Stimulated activated naive B cell treated with anti-CD40 and anti-IgM and Interleukin-4, amounts not matched to agents 10 μg/mL and 1 μg/mL and 100 μg/mL, for 72 hours (primary cell): Measurements from ENCODE around the gene NLGN2.
A peak's percentile ranks its signal among the peaks of the same experiment; 100 is the strongest.

Source experiments
- ATAC-seq, 2 donors: fragments of 150-1000 bp; cut with Tn5 transposase; replicated peaks; 2 replicates each; pipeline ENCODE4 v1.10.0; 2021; ENCODE audit warnings: moderate library complexity in 1 of 2
- DNase-seq: peaks from one replicate; pipeline ENCODE4 v3.0.0; 2021
- H3K27ac Mint-ChIP-seq: one replicate; pipeline ENCODE4 v1.8.0; 2022; ENCODE audit warnings: mild to moderate bottlenecking, mixed read lengths
- H3K27me3 Mint-ChIP-seq, 2 donors: one replicate each; pipeline ENCODE4 v1.8.0; 2022; ENCODE audit warnings: mixed read lengths in 2 of 2
- H3K36me3 Mint-ChIP-seq, 2 donors: one replicate each; pipeline ENCODE4 v1.8.0; 2022; ENCODE audit warnings: mixed read lengths in 2 of 2, mild to moderate bottlenecking in 1 of 2
- H3K4me1 Mint-ChIP-seq, 2 donors: one replicate each; pipeline ENCODE4 v1.8.0; 2022; ENCODE audit warnings: mixed read lengths in 2 of 2, mild to moderate bottlenecking in 1 of 2
- H3K4me3 Mint-ChIP-seq, 2 donors: one replicate each; pipeline ENCODE4 v1.8.0; 2022; ENCODE audit warnings: mild to moderate bottlenecking in 2 of 2, mixed read lengths in 2 of 2, moderate library complexity in 1 of 2
- H3K9me3 Mint-ChIP-seq, 2 donors: one replicate each; pipeline ENCODE4 v1.8.0; 2022; ENCODE audit warnings: mixed read lengths in 2 of 2, mild to moderate bottlenecking in 1 of 2

The NLGN2 gene

DNA sequence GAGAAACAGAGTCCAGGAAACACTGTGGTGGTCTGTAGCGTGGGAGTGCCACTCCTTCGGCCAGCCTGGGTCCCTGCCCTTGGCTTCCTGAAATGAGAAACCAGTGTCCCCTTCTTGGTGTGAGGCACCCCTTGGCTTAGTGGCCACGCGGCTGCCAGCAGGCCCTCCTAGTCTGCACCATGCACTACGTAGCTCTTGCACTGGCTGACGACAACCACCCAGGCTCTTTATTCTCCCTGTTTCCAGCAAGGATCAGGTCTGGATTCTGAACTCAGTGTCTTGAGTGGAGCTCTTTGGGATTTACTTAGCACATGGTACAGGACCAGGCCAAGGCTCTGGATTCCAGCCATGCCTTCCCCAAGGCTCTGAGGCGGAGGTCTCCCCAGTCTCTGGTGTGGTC, 19.9 kb downstream of the NLGN2 start:
- peaks cover 5 to 20% of the 10 kb centered on the region in 2 donors for H3K27me3 Mint-ChIP-seq
- H3K27ac Mint-ChIP-seq, result no peak overlapping the region
- DNase-seq, result no peak
- no peaks in the 10 kb centered on the region for H3K9me3 Mint-ChIP-seq
- no peak for ATAC-seq
- no peaks in the 10 kb centered on the region for H3K36me3 Mint-ChIP-seq
- H3K4me3 Mint-ChIP-seq, result no peak overlapping the region
- H3K4me1 Mint-ChIP-seq, result no peaks in the 10 kb centered on the region

DNA sequence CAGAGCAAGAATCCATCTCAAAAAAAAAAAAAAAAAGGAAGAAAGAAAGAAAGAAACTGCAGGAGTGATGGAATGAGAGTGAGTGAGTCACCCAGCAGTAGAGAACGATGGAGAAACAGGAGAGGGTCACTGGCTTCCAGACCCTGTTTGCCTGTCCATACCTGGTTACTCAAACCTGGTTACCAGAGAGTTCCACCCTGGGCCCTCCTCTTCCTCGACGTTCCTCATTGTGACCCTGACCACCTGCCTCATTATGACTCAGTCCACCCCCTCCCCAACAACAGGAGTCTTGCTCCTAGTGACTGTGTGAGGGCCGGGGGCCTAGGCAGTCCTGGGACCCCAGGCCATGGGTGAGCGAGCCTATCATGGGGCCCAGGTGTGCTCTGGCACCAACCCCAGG, 20.9 kb downstream of the NLGN2 start, which contains the start of gene SPEM3:
SPEM3 (plus strand) TSS at position 301 of the 400 bp plus-strand sequence; CDS start at position 347, 46 bp downstream.
- no peaks in the 10 kb centered on the region for H3K4me1 Mint-ChIP-seq
- no peaks in the 10 kb centered on the region for H3K9me3 Mint-ChIP-seq
- no peaks in the 10 kb centered on the region for H3K36me3 Mint-ChIP-seq
- peaks cover 3 to 20% of the 10 kb centered on the region in 2 donors for H3K27me3 Mint-ChIP-seq
- ATAC-seq (no peak), DNase-seq (no peak)
- peak within 1 kb of the TSS; percentile 79 for H3K27ac Mint-ChIP-seq
- no peak within 1 kb of the TSS for H3K4me3 Mint-ChIP-seq

DNA sequence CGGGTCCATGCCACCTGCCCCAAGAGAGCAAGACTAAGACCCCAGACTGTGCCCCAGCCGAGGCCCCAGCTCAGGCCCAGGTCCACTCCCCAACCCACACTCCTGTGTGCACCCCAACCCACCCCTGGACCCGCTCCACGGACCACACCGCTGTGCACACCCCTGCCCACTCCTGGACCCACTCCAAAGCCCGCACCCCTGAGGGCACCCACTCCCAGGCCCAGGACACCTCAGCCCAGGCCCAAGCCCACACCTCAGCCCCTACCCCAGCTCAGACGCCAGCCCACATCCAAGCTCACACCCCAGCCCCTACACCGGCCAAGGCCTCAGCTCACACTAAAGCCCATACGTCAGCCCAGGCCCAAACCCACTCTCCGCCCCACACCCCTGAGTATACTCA, 22.1 kb downstream of the NLGN2 start:
- Mint-ChIP-seq H3K27ac (no peak overlapping the region), H3K4me1 (no peaks in the 10 kb centered on the region), H3K9me3 (no peaks in the 10 kb centered on the region), H3K4me3 (peak overlapping the region in 1 of 2 donors; percentile 10), H3K27me3 (peaks cover 0 to 15% of the 10 kb centered on the region in 2 donors), H3K36me3 (no peaks in the 10 kb centered on the region)
- DNase-seq (no peak), ATAC-seq (no peak)

DNA sequence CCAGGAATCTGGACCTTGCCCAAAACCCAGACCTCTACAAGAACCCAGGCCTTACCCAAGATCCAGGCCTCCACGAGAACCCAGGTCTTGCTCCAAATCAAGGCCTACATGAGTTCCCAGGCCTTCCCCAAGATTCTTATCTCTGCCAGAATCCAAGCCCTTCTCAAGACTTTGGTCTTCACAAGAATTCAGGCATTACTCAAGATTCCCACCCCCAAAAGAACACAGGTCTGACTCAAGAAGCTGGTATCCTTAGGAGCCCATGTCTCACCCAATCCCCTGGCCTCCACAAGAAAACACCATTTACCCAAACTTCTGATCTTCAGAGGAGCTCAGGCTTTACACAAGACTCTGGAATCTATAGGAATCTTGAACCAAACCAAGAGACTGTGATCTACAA, 23.6 kb downstream of the NLGN2 start:
- Mint-ChIP-seq H3K9me3 (no peaks in the 10 kb centered on the region), H3K4me1 (peaks cover 3 to 5% of the 10 kb centered on the region in 2 donors), H3K27ac (no peak overlapping the region), H3K4me3 (no peak overlapping the region), H3K36me3 (no peaks in the 10 kb centered on the region), H3K27me3 (peaks cover 0 to 6% of the 10 kb centered on the region in 2 donors)
- ATAC-seq, result no peak
- no peak for DNase-seq

DNA sequence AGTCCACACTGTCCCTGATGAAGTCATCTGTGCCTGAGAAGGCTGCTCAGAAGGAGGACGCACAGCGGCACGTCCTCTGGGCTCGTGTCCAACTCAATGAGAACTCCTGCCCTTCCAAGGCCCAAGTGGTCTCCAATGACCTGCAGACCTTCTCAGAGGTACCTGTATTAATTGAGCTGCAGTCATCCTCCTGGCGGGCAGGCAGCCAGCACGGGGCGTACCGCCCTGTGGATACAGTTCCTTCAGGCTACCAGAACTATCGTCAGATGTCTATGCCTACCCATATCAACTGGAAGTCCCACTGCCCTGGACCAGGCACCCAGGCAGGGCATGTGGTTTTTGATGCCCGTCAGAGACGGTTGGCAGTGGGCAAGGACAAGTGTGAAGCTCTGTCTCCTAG, 24.7 kb downstream of the NLGN2 start:
- H3K4me3 Mint-ChIP-seq, result no peak overlapping the region
- H3K4me1 Mint-ChIP-seq, result peaks cover 9 to 16% of the 10 kb centered on the region in 2 donors
- ATAC-seq, result no peak
- peak overlapping the region; percentile 20 for H3K27ac Mint-ChIP-seq
- peaks cover 0 to 4% of the 10 kb centered on the region in 2 donors for H3K27me3 Mint-ChIP-seq
- no peak for DNase-seq
- H3K36me3 Mint-ChIP-seq, result peaks cover 3% of the 10 kb centered on the region in 2 donors
- H3K9me3 Mint-ChIP-seq, result no peaks in the 10 kb centered on the region

DNA sequence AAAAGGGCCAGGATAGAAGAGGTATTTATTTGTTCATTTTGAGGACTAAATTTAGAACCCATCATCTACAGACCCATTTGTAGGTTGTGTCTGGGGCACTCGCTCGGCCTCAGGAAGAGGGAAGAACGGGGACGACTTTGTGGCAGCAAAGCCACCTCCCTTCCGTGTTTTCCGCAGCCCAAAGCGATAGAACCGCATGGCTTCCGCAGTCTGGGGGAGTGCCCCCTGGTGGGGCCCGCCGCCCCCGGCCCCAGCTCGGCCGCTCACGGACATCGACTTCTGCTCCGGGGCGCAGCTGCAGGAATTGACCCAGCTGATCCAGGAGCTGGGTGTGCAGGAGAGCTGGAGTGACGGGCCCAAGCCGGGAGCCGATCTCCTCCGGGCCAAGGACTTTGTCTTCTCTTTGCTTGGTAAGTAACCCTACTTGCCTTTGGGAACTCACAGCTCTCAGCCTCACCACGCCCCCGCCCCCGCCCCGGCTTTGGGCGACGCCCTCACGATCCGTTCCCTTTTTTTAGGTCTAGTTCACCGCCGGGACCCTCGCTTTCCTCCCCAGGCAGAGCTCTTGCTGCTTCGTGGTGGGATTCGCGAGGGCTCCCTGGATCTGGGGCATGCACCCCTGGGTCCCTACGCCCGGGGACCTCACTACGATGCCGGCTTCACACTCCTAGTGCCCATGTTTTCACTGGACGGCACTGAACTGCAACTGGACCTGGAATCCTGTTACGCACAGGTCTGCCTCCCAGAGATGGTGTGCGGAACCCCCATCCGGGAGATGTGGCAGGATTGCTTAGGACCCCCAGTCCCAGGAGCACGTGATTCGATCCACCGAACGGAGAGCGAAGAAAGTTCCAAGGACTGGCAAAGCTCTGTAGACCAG, 28.3 kb downstream of the NLGN2 start:
- peak; percentile 34 to 45 for ATAC-seq

DNA sequence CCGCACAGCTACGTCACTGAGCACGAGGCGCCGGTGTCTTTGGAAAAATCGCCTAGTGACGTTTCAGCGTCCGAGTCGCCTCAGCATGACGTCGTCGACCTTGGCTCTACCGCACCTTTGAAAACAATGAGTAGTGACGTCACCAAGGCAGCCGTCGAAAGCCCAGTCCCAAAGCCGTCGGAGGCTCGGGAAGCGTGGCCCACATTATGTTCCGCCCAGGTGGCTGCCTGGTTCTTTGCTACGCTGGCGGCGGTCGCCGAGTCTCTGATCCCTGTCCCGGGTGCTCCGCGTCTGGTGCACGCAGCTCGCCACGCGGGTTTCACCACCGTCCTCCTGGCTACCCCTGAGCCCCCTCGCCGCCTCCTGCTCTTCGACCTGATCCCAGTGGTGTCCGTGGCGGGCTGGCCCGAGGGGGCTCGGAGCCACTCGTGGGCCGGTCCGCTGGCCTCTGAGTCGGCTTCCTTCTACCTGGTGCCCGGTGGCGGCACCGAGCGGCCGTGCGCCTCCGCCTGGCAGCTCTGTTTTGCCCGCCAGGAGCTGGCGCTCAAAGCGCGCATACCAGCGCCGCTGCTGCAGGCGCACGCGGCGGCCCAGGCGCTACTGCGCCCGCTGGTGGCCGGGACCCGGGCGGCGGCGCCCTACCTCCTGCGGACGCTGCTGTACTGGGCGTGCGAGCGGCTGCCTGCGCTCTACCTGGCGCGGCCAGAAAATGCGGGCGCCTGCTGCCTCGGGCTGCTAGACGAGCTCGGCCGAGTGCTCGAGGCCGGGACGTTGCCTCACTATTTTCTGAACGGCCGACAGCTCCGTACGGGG, 29.1 kb downstream of the NLGN2 start:
- Mint-ChIP-seq H3K4me1 (peaks cover 36 to 49% of the 10 kb centered on the region in 2 donors), H3K27me3 (peaks cover 35 to 37% of the 10 kb centered on the region in 2 donors), H3K9me3 (no peaks in the 10 kb centered on the region), H3K27ac (peak overlapping the region; percentile 81), H3K36me3 (peaks cover 14 to 16% of the 10 kb centered on the region in 2 donors), H3K4me3 (peak overlapping the region; percentile 89 to 94)
- peak; percentile 58 to 63 for ATAC-seq
- DNase-seq, result peak; percentile 71

More for the DNA sequence above, 28.3 kb downstream of the NLGN2 start:
- Mint-ChIP-seq H3K27me3 (peaks cover 28 to 29% of the 10 kb centered on the region in 2 donors), H3K36me3 (peaks cover 14 to 16% of the 10 kb centered on the region in 2 donors), H3K4me1 (peaks cover 35 to 49% of the 10 kb centered on the region in 2 donors), H3K27ac (peak overlapping the region; percentile 93), H3K9me3 (no peaks in the 10 kb centered on the region), H3K4me3 (peak overlapping the region; percentile 89 to 94)
- DNase-seq, result peak; percentile 52

DNA sequence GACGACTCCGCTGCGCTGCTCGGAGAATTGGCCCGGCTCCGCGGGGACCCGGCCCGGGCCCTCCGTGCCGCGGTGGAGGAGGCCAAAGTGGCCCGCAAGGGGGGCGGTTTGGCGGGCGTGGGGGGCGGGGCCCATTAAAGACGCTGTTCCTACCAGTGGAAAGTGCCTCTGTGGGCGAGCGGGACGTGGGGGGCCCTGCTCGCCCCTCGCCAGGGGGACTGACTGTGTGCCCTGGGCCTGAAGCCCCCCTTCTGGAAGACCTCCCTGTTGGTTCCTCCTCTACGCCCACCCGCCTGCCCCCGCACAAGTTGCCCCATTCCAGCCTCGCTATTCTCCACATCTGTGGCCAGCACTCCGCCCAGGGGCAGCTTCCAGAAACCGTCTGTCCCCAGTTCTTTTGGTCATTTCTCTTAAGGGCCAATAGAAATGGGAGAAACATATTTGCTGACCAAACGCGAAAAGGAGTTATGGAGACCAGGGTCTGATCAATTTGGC, 29.8 kb downstream of the NLGN2 start:
- peaks cover 39 to 44% of the 10 kb centered on the region in 2 donors for H3K27me3 Mint-ChIP-seq
- peaks cover 36 to 49% of the 10 kb centered on the region in 2 donors for H3K4me1 Mint-ChIP-seq
- H3K36me3 Mint-ChIP-seq, result peaks cover 14 to 16% of the 10 kb centered on the region in 2 donors
- H3K9me3 Mint-ChIP-seq, result no peaks in the 10 kb centered on the region
- H3K27ac Mint-ChIP-seq, result no peak overlapping the region
- peak overlapping the region; percentile 89 to 94 for H3K4me3 Mint-ChIP-seq
- DNase-seq, result no peak
- ATAC-seq, result no peak

DNA sequence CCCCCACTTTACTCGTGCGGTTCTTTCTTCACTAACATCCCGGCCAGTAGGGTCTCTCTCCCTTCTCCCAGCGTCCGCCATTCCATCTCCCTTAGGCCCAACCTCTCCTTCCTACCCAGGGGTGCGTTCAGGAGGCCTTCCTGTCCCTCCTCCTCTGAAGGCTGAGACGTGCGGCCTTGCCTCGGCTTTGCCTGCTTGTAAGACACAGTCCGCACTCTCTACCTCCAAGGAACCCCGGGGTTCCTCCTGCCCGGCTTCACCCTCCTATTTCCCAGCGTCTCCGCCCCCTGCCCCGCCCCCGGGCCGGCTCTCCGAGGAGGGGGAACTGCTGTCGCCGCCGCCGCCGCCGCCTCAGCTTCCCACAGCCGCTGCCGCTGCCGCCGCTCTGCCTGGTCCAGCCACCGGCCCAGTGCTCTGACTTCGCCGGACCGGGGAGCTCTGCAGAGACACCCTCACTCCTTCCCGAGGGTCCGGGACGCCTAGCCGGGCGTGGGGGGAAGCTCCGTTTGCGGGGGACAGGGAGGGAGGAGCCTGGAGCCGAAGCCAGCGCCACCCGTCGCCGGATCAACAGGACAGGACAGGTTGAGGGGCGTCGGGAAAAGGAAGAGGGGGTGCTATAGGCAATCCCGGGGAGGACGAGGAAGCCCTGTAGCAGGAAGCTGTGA, 30.4 kb downstream of the NLGN2 start:
- no peaks in the 10 kb centered on the region for H3K9me3 Mint-ChIP-seq
- peaks cover 14 to 16% of the 10 kb centered on the region in 2 donors for H3K36me3 Mint-ChIP-seq
- peaks cover 36 to 49% of the 10 kb centered on the region in 2 donors for H3K4me1 Mint-ChIP-seq
- H3K27ac Mint-ChIP-seq, result peak overlapping the region; percentile 87
- H3K27me3 Mint-ChIP-seq, result peaks cover 45 to 49% of the 10 kb centered on the region in 2 donors
- H3K4me3 Mint-ChIP-seq, result peak overlapping the region; percentile 65 to 88
- DNase-seq (no peak), ATAC-seq (no peak)

DNA sequence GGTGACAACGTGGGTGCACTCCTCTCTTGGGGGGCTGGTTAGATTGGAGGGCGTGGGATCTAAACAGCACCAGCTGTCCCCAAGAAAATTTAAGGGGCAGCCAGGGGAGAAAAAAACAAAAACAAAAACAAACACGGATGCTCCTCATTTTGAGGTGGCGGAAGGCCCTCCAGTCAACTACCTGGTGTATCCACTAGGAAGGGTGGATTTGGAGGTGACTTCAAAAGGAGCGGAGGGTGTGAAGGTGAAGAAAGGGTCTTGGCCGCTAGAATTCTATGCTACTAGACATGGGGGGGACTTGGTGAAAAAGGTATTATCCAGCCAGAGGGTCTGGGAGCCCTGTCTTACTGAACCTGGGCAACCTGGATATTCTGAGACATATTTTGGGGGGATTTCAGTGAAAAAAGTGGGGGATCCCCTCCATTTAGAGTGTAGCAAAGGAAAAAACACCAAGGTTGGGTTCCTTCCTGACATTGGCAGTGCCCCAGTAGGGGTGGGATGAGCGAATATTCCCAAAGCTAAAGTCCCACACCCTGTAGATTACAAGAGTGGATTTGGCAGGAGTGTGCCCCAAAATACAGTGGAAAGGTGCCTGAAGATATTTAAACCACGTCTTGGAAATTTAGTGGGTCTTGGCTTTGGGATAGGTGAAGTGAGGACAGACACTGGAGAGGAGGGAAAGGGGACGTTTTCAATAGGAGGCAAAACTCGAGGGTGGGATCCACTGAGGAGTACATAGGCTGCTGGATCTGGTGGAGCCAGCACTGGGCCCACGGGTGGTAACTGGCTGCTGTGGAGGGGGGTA, 31.2 kb downstream of the NLGN2 start:
- DNase-seq (no peak), ATAC-seq (no peak)
- H3K27ac Mint-ChIP-seq, result peak overlapping the region; percentile 51
- peak overlapping the region; percentile 65 to 88 for H3K4me3 Mint-ChIP-seq
- no peaks in the 10 kb centered on the region for H3K9me3 Mint-ChIP-seq
- peaks cover 14 to 16% of the 10 kb centered on the region in 2 donors for H3K36me3 Mint-ChIP-seq
- peaks cover 36 to 49% of the 10 kb centered on the region in 2 donors for H3K4me1 Mint-ChIP-seq
- H3K27me3 Mint-ChIP-seq, result peaks cover 53 to 55% of the 10 kb centered on the region in 2 donors

DNA sequence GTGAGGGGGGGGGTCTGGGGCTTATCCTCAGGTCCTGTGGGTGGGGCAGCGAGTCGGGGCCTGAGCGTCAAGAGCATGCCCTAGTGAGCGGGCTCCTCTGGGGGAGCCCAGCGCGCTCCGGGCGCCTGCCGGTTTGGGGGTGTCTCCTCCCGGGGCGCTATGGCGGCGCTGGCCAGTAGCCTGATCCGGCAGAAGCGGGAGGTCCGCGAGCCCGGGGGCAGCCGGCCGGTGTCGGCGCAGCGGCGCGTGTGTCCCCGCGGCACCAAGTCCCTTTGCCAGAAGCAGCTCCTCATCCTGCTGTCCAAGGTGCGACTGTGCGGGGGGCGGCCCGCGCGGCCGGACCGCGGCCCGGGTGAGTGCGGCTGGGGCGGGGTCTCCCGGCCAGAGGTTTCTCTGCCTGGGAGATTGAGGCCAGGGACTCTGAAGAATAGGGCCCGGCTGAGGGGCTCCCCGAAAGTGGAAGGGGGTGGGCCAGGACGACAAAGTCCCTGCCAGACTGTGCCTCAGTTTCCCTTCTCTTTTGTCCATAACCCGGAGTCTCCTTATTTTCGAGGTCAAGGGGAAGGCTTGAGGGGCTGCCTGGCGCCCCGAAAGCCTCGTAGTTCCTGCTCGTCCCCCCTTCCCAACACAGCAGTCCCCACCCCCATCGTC, 31.9 kb downstream of the NLGN2 start, which contains the start of gene FGF11:
FGF11 (plus strand) TSS at position 51 of the 651 bp plus-strand sequence; CDS start at position 160, 109 bp downstream.
- Mint-ChIP-seq H3K36me3 (peaks cover 14 to 16% of the 10 kb centered on the region in 2 donors), H3K27ac (peak within 1 kb of the TSS; percentile 91), H3K9me3 (no peaks in the 10 kb centered on the region), H3K27me3 (peaks cover 55 to 58% of the 10 kb centered on the region in 2 donors), H3K4me1 (peaks cover 36 to 49% of the 10 kb centered on the region in 2 donors), H3K4me3 (peak within 1 kb of the TSS; percentile 88 to 92)
- ATAC-seq (no peak), DNase-seq (no peak)

DNA sequence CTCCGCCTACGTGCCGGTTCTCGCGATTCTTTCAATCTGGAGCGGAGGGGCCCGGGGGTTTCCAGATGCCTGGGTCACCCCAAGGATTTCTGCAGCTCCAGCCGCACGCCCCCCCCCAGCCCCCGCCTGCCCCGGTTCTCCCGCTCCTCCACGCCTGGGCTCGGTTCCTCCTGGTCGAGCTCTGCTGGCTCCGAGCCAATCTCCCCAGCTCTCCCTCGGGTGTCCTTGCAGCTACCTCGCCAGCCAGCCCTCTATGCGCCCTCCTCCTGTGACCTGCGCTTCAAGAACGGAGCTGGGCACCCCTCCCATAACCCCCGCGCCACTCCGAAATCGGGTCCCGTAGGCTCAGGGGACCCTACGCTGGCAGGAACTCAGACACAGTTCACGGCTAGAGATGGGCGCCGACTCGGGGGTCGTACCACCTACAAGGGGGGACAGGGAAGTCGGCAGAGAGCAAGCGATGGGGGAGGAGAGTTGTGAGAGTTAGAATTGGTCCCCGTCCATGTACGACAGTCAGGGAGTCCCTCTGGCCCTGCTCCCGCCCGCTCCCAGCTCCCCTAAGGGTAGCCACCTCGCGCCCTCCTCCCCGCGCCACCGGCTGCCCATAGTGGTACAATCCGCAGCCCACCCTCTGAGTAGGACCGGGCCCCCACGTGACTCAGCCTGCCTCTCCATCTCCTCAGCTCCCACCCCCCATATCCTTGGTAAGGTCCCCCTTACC, 32.6 kb downstream of the NLGN2 start:
- ATAC-seq, result no peak
- Mint-ChIP-seq H3K9me3 (no peaks in the 10 kb centered on the region), H3K36me3 (peaks cover 14 to 16% of the 10 kb centered on the region in 2 donors), H3K27me3 (peaks cover 59 to 65% of the 10 kb centered on the region in 2 donors), H3K4me1 (peaks cover 40 to 54% of the 10 kb centered on the region in 2 donors), H3K27ac (peak overlapping the region; percentile 91), H3K4me3 (peak overlapping the region; percentile 88 to 92)
- no peak for DNase-seq
